Gastrocnemius medialis (tissue), 4 donors: ENCODE results near the gene IFT22. TPM values are rescaled to one million over a fixed set of nuclear protein-coding genes. Genes with fewer than 3 reads are reported as not detected.
"Not testable (repeated sequence)": the region's sequence is repeated elsewhere in the genome, so short reads cannot be mapped to it uniquely, and the experiment has no call there.

Source experiments
- ATAC-seq, 2 donors: fragments of 150-250 bp; one replicate each; pipeline ENCODE4 v1.9.1; 2016
- DNase-seq, 2 donors: peaks; one replicate each; pipeline ENCODE4 v3.0.0-alpha.2; 2019
- H3K27ac ChIP-seq, 4 donors: fragments of 200-600 bp; sonication (generic); 1 replicate in 1 of 4; 2 replicates in 3 of 4; pipeline ENCODE4 v1.5.1; 2016 to 2018; ENCODE audit warnings: mild to moderate bottlenecking in 2 of 4, moderate library complexity in 1 of 4
- H3K27me3 ChIP-seq, 3 donors: fragments of 200-600 bp; sonication (generic) in 2 of 3; 1 replicate in 1 of 3; 2 replicates in 2 of 3; pipeline versions ENCODE4 v1.5.1 to v1.6.0; 2016 to 2019; ENCODE audit warnings: mild to moderate bottlenecking in 1 of 3, moderate library complexity in 1 of 3
- H3K36me3 ChIP-seq, 2 donors: fragments of 200-600 bp; sonication (generic) in 1 of 2; one replicate each; pipeline ENCODE4 v1.5.1; 2017 to 2018
- H3K4me1 ChIP-seq, 2 donors: fragments of 200-600 bp; sonication (generic) in 1 of 2; one replicate each; pipeline ENCODE4 v1.5.1; 2016 to 2017; ENCODE audit warnings: mild to moderate bottlenecking in 2 of 2
- H3K4me3 ChIP-seq, 4 donors: fragments of 200-600 bp; sonication (generic) in 3 of 4; 1 replicate in 1 of 4; 2 replicates in 3 of 4; pipeline ENCODE4 v1.5.1; 2016 to 2019; ENCODE audit warnings: mild to moderate bottlenecking in 2 of 4
- H3K9me3 ChIP-seq, 3 donors: fragments of 200-600 bp; sonication (generic) in 2 of 3; 1 replicate in 1 of 3; 2 replicates in 2 of 3; pipeline ENCODE4 v1.5.1; 2016 to 2019
- POLR2A ChIP-seq, 2 donors: fragments of 450-650 bp; IDR thresholded peaks; one replicate each; pipeline ENCODE4 v1.6.1; 2017; ENCODE audit warnings: antibody characterized with exemption in 2 of 2, mild to moderate bottlenecking in 2 of 2, moderate library complexity in 2 of 2
- in situ Hi-C, 4 donors: fragments of 200-750 bp; cut with MboI; loops; one replicate each; pipeline versions ENCODE4 v1.15.0 to v1.8.0; 2017; ENCODE audit warnings: low sequenced_read_pairs in 4 of 4
- intact Hi-C: fragments of 100-400 bp; cut with DNase I; formaldehyde crosslinking; loops from one replicate; pipeline ENCODE4 v1.15.1; 2023; ENCODE audit warnings: low total_unique reads
- total RNA-seq, 4 donors: library from RNA; depleted of rRNA; stranded (reverse); fragments of >200 nt; gene quantifications; one replicate each; pipeline versions ENCODE4 v1.1.0 to v1.2.3, GENCODE V29; 2016
- TF ChIP-seq, protein P1 (sequence below), 5 experiments: fragments of 450-650 bp in 3 of 5; fragments of 200-600 bp in 2 of 5; sonication (generic) in 2 of 5; IDR thresholded peaks in 4 of 5; conservative IDR thresholded peaks in 1 of 5; 1 replicate in 4 of 5; 2 replicates in 1 of 5; pipeline ENCODE4 v1.5.1; 2016 to 2019; ENCODE audit warnings: antibody characterized with exemption in 5 of 5, mild to moderate bottlenecking in 3 of 5, moderate library complexity in 3 of 5

The IFT22 gene
- total RNA-seq, 4 donors from 2014 or later: 13.4 to 32.3 (median 28.9) TPM

DNA sequence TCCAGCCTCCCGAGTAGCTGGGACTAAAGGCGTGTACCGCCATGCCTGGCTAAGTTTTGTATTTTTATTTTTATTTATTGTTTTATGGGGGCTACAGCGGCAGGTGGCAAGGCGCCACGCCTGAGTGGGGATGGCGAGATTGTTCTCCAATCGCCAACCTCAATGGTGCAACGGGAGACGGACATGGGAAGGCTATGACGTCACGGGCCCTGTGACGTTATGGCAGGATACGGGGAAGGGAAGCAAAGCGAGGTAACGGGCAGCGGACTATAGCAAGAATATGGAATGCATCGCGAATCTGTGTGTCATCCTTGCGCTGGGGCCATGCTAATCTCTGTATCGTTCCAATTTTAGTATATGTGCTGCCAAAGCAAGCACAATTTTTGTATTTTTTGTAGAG lies 51.9 kb downstream of the IFT22 start:
- intact Hi-C loops (no loop called here), in situ Hi-C loops (loop anchor here in 2 of 4 donors (10.0 kb wide), 2 partner anchors 75 to 125 kb away; no protein-coding TSS in a partner anchor)
- H3K4me3 ChIP-seq: no peak overlapping the region
- H3K27me3 ChIP-seq: peaks cover 5 to 29% (median 19%) of the 10 kb centered on the region in 3 donors
- TF ChIP-seq POLR2A (IDR thresholded peaks at IDR 0.05): no peak
- TF ChIP-seq, protein P1, sequence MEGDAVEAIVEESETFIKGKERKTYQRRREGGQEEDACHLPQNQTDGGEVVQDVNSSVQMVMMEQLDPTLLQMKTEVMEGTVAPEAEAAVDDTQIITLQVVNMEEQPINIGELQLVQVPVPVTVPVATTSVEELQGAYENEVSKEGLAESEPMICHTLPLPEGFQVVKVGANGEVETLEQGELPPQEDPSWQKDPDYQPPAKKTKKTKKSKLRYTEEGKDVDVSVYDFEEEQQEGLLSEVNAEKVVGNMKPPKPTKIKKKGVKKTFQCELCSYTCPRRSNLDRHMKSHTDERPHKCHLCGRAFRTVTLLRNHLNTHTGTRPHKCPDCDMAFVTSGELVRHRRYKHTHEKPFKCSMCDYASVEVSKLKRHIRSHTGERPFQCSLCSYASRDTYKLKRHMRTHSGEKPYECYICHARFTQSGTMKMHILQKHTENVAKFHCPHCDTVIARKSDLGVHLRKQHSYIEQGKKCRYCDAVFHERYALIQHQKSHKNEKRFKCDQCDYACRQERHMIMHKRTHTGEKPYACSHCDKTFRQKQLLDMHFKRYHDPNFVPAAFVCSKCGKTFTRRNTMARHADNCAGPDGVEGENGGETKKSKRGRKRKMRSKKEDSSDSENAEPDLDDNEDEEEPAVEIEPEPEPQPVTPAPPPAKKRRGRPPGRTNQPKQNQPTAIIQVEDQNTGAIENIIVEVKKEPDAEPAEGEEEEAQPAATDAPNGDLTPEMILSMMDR (IDR thresholded peaks at IDR 0.05 in 4 of 5, conservative IDR thresholded peaks at IDR 0.05 in 1 of 5): no peak
- no peaks in the 10 kb centered on the region for H3K9me3 ChIP-seq
- ATAC-seq (no peak), DNase-seq (no peak)
- H3K36me3 ChIP-seq: no peaks in the 10 kb centered on the region
- no peak overlapping the region for H3K27ac ChIP-seq
- H3K4me1 ChIP-seq: no peaks in the 10 kb centered on the region

DNA sequence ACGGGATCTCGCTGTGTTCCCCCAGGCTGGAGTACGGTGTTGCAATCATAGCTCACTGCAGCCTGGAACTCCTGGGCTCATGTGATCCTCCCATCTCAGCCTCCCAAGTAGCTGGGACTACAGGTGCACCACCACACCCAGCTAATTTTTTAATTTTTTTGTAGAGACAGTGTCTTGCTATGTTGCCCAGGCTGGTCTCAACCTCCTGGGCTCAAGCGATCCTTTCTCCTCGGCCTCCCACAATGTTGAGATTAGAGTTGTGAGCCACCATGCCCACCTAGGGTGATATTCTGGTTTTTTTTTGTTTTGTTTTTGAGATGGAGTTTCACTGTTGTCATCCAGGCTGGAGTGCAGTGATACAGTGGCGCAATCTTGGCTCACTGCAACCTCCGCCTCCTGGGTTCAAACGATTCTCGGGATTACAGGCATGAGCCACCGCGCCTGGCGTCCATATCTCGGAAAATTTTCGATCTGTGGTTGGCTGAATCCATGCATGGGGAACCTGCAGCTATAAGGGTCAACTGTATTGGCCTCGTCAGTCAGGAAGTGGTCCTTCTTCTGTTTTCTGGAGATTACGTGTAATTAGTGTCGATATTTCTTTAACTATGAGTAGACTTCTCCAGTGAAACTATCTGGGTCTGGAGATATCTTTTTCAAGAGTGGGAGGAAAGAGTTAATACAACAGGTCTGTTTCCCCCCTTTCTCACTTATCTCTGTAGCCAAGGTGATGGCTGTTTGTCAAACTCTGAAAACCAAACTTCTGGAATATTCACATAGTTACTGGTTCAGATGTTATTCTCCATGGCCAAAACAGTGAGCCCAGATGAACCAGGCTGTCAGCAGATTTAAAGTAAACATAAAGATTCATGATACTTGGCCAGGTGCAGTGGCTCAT lies 55.7 kb downstream of the IFT22 start:
- in situ Hi-C loops: no loop called here
- ATAC-seq: no peak

GRCh38 chr7:101264102-101264706 lies 57.4 kb downstream of the IFT22 start:
- ATAC-seq, intact Hi-C loops, H3K9me3 ChIP-seq, DNase-seq, in situ Hi-C loops, H3K4me1 ChIP-seq, H3K27ac ChIP-seq, H3K4me3 ChIP-seq, H3K27me3 ChIP-seq, H3K36me3 ChIP-seq: not testable (repeated sequence)

More for the DNA sequence above, 55.7 kb downstream of the IFT22 start:
- Histone ChIP-seq H3K4me3 (no peak overlapping the region), H3K27me3 (peaks cover 0 to 15% (median 8%) of the 10 kb centered on the region in 3 donors), H3K36me3 (no peaks in the 10 kb centered on the region), H3K4me1 (no peaks in the 10 kb centered on the region), H3K27ac (no peak overlapping the region), H3K9me3 (no peaks in the 10 kb centered on the region)
- TF ChIP-seq, protein P1 (IDR thresholded peaks at IDR 0.05 in 4 of 5, conservative IDR thresholded peaks at IDR 0.05 in 1 of 5): no peak
- TF ChIP-seq POLR2A (IDR thresholded peaks at IDR 0.05): no peak
- intact Hi-C loops: no loop called here
- DNase-seq: no peak

Other genes starting within 250 kb of the IFT22 start
- gene TRIM56, start 236.3 kb downstream of the IFT22 start, total RNA-seq: 10 to 100 TPM in 1 of 4 donors, 1 to 10 TPM in 3; 4.2 to 11.4 (median 6.9) TPM
- 10 to 100 TPM in 3 of 4 donors, 1 to 10 TPM in 1; 5.9 to 21.7 (median 12.3) TPM for gene SERPINE1, start 194.7 kb downstream of the IFT22 start, total RNA-seq
- 10 to 100 TPM in 3 of 4 donors, 1 to 10 TPM in 1; 5.5 to 24.4 (median 15.6) TPM for gene AP1S1, start 167.3 kb downstream of the IFT22 start, total RNA-seq
- not detected for gene VGF, start 156.2 kb downstream of the IFT22 start, total RNA-seq
- gene NAT16, start 141.5 kb downstream of the IFT22 start, total RNA-seq: not detected
- not detected for gene MOGAT3, start 120.8 kb downstream of the IFT22 start, total RNA-seq
- gene PLOD3, start 104.2 kb downstream of the IFT22 start, total RNA-seq: 10 to 100 TPM in 3 of 4 donors, 1 to 10 TPM in 1; 8.2 to 24.2 (median 15.5) TPM
- gene ZNHIT1, start 103.6 kb downstream of the IFT22 start, total RNA-seq: 10 to 100 TPM; 66.7 to 83.9 (median 71.9) TPM
- 1 to 10 TPM in 3 of 4 donors, under 1 TPM in 1; 0.87 to 3.2 (median 1.4) TPM for gene CLDN15, start 84.0 kb downstream of the IFT22 start, total RNA-seq
- gene FIS1, start 76.7 kb downstream of the IFT22 start, total RNA-seq: 100 to 1,000 TPM; 319 to 467 (median 364) TPM
- gene COL26A1, start 41.1 kb upstream of the IFT22 start, total RNA-seq: not detected